Testis (tissue), 2 donors: Measurements from ENCODE around the gene LYPD4.

Experiments used
- CTCF ChIP-seq, 3 experiments: fragments of 450-650 bp in 2 of 3; fragments of 200-600 bp in 1 of 3; sonication (generic) in 1 of 3; IDR thresholded peaks; one replicate each; pipeline ENCODE4 v1.5.1; 2016 to 2019; ENCODE audit warnings: antibody characterized with exemption in 3 of 3, mild to moderate bottlenecking in 2 of 3, moderate library complexity in 1 of 3
- POLR2A ChIP-seq: fragments of 450-650 bp; IDR thresholded peaks from one replicate; pipeline ENCODE4 v1.6.1; 2017; ENCODE audit warnings: antibody characterized with exemption, mild to moderate bottlenecking, moderate library complexity

GRCh38 chr19:41851456-41851855 lies 7.0 kb upstream of the LYPD4 start:
- TF ChIP-seq CTCF (IDR thresholded peaks at IDR 0.05) = no peak
- TF ChIP-seq POLR2A = no peak
